Measurements from ENCODE around the gene RGS14.

Gene RGS14

DNA sequence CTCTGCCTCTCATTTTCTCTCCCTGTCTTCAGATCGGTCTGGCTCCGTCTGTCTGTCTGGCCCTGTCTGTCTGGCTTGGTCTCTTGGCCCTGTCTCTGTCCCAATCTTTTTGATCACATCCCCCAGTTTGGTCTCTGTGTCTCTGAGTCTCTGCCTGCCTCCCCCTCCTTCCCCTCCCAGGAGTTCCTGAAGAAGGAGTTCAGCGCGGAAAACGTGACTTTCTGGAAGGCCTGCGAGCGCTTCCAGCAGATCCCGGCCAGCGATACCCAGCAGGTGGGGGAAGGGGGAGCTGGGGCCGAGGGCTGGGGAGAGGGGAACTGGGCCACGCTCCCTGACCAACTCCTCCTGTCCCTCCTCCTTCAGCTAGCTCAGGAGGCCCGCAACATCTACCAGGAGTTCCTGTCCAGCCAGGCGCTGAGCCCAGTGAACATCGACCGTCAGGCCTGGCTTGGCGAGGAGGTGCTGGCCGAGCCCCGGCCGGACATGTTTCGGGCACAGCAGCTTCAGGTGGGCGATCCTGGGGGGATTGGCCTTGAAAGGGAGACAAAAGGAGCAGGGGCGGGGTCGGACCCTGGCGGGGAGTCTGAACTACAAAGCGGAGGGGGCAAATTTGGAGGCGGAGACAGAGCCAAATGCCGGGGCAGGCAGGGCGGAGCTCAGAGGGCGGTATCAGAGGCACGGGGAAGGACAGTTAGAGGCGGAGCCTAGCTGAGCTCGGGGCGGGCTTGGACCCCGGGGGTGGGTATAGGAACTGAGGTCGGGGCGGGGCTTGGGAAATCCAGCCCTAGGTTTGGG lies 9.0 kb downstream of the RGS14 start:
- peak overlapping the region in 3 of 11 experiments; percentile 15 to 41 (median 15); a peak in 2 of 22 replicates for H3K9ac ChIP-seq
- no peak overlapping the region for H3K27ac ChIP-seq

DNA sequence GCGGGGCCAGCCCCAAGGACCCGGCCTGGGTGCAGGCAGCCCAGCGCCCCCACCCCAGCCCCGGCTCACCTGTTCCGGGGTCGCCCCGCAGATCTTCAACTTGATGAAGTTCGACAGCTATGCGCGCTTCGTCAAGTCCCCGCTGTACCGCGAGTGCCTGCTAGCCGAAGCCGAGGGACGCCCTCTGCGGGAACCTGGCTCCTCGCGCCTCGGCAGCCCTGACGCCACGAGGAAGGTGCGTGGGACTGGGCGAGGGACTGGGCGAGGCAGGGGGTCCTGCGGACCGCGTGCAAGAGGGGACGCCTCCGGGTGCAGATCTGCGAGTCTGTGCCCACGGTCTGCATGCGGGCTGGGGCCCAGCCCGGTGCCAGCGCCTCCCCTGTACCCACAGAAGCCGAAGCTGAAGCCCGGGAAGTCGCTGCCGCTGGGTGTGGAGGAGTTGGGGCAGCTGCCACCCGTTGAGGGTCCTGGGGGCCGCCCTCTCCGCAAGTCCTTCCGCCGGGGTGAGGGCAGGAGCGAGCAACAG lies 9.7 kb downstream of the RGS14 start:
- Histone ChIP-seq H3K27me3 (no peaks in the 10 kb centered on the region), H3K4me1 (peaks cover 50 to 78% (median 63%) of the 10 kb centered on the region in 10 experiments), H3K4me3 (no peak overlapping the region), H3K9ac (no peak overlapping the region), H3K36me3 (peaks cover 5 to 24% (median 15%) of the 10 kb centered on the region in 11 experiments; a peak in 18 of 22 replicates), H3K9me3 (replicated peaks in 1 of 11) (no peaks in the 10 kb centered on the region), H4K20me1 (peaks cover 0 to 63% (median 7%) of the 10 kb centered on the region in 11 experiments; a peak in 11 of 22 replicates), H3K27ac (no peak overlapping the region), H3K4me2 (no peak overlapping the region)
- no peak for TF ChIP-seq Cebpa-rat (IDR thresholded peaks at IDR 0.05)

More for the DNA sequence above, 9.0 kb downstream of the RGS14 start:
- Histone ChIP-seq H4K20me1 (peaks cover 0 to 70% (median 7%) of the 10 kb centered on the region in 11 experiments; a peak in 11 of 22 replicates), H3K4me3 (no peak overlapping the region), H3K36me3 (peaks cover 5 to 24% (median 15%) of the 10 kb centered on the region in 11 experiments; a peak in 17 of 22 replicates), H3K4me2 (peak overlapping the region in 5 of 11 experiments; percentile 23 to 73 (median 33); a peak in 6 of 22 replicates), H3K27me3 (no peaks in the 10 kb centered on the region), H3K9me3 (replicated peaks in 1 of 11) (no peaks in the 10 kb centered on the region), H3K4me1 (peaks cover 50 to 78% (median 63%) of the 10 kb centered on the region in 10 experiments)
- no peak for TF ChIP-seq Cebpa-rat (IDR thresholded peaks at IDR 0.05)

DNA sequence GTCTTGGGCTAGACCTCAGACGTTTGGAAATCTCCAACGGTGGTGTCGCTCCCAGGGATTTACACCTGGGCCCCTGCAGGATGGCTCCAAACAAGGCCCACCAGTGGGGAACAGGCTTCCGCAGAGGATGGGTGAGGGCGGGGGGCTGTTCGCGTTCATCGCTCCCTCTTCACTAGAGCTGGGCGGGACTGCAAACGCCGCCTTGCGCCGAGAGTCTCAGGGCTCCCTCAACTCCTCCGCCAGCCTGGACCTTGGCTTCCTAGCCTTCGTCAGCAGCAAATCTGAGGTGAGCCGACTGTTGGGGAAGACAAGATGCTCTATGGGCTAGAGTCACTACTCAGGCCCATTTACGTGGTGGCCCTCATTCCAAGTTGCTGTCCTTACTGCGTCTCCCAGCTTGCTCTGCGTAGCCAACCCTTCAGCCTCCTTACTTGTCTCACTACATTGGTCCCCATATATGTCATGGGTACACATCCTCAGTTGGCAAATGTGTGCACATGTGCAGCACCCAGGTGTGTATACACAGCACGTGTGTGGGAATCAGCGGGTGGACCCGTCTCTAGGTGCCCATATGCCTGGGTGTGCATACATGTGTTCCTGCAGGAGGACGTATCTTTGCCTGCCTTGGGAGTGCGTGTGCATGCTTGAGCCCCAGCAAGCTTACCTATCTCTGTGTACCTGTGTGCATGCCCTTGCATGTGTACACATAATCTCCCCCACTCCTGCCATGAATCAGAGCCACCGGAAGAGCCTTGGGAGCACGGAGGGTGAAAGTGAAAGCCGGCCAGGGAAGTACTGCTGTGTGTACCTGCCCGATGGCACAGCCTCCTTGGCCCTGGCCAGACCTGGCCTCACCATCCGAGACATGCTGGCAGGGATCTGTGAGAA lies 10.5 kb downstream of the RGS14 start:
- H4K20me1 ChIP-seq = peaks cover 0 to 55% (median 6%) of the 10 kb centered on the region in 11 experiments; a peak in 11 of 22 replicates
- H3K36me3 ChIP-seq = peaks cover 5 to 25% (median 15%) of the 10 kb centered on the region in 11 experiments; a peak in 18 of 22 replicates
- no peak for TF ChIP-seq Cebpa-rat (IDR thresholded peaks at IDR 0.05)
- H3K4me1 ChIP-seq = peaks cover 50 to 78% (median 63%) of the 10 kb centered on the region in 10 experiments
- H3K4me3 ChIP-seq = no peak overlapping the region
- no peak overlapping the region for H3K27ac ChIP-seq
- no peak overlapping the region for H3K9ac ChIP-seq
- no peaks in the 10 kb centered on the region for H3K27me3 ChIP-seq
- H3K9me3 ChIP-seq (replicated peaks in 1 of 11) = no peaks in the 10 kb centered on the region
- H3K4me2 ChIP-seq = no peak overlapping the region

DNA sequence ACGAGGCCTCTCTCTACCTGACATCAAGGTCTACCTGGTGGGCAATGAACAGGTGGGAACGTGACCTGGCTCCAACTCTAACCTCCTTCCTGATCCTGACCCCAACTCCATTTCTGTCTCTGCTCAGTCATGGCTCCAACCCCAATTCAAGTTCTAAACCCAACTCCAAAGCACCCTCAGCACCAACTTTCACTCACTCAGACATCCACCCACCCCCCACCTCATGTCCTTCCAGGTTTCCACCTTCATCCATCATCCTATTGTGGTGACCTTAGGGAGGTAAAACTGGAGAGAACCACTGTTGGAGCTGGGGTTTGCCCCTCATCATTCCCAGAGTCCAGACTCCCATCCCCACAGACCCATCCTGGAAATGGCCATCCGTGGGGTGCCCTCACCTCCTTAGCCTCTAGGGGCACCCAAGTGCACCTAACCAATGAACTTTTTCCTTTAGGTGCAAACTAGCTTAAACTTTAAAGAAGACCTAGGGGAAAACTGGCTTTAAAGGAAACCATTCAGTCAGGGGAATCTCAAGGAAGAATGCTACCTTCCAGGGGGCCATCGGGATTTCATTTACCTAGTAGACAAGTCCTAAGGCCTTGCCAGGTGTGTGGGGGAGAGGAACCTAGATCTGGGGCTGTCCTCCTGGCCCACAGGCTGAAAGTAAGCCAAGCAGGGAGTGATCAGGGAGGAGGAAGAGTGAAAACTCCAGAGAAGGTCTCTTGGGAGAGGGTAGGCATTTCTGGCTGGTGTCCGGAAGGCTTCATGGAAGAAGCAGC lies 11.3 kb downstream of the RGS14 start:
- peak overlapping the region in 5 of 11 experiments; percentile 4 to 49 (median 31); a peak in 7 of 22 replicates for H3K9ac ChIP-seq
- peak overlapping the region in 4 of 11 experiments; percentile 2 to 52 (median 28); a peak in 3 of 22 replicates for H3K27ac ChIP-seq
- peaks cover 44 to 78% (median 55%) of the 10 kb centered on the region in 10 experiments for H3K4me1 ChIP-seq
- no peaks in the 10 kb centered on the region for H3K27me3 ChIP-seq
- peaks cover 5 to 34% (median 15%) of the 10 kb centered on the region in 11 experiments; a peak in 18 of 22 replicates for H3K36me3 ChIP-seq
- TF ChIP-seq Cebpa-rat (IDR thresholded peaks at IDR 0.05) = no peak
- H3K9me3 ChIP-seq (replicated peaks in 1 of 11) = no peaks in the 10 kb centered on the region
- H3K4me2 ChIP-seq = peak overlapping the region; percentile 21 to 99 (median 64); a peak in 21 of 22 replicates
- no peak overlapping the region for H3K4me3 ChIP-seq
- H4K20me1 ChIP-seq = peaks cover 0 to 52% (median 4%) of the 10 kb centered on the region in 11 experiments; a peak in 10 of 22 replicates

DNA sequence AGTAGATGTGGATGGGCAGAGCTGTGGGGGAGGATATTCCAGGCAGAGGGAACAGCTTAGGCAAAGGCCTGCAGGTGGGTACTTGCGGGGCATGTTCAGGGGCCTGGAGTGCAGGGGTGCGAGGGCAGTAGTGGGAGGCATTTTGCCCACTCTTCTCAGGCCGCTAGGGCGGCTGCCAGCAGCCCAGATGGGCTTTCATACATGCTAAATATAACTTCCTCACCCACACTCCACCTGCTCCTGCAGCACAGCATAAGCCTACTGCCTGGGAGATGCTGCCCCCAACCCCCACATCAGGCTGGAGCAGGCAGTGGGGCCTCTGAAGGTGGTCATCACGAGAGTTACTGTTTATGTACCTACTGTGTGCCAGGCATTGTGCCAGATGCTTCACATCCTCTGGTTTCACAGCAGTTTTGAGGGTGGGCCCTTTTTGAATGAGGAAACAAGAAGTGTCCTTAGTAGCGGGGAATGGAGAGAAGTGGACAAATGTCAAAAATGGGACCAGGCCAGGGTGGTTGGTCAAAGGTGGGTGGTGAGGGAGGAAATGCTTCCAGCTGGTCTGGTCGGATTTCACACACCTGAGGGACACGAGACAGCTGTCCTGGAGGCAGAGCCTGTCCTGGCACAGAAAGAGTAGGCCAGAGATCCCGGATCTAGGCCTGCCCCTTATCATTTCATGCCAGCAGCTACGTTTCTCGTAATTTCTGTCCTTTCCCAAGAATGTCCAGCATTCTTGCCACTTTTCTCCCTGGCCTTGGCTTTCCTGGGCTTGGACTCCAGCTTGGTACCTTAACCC lies 12.1 kb downstream of the RGS14 start:
- Histone ChIP-seq H3K4me1 (peaks cover 42 to 70% (median 50%) of the 10 kb centered on the region in 10 experiments), H3K27ac (peak overlapping the region in 6 of 11 experiments; percentile 0 to 52 (median 17); a peak in 7 of 22 replicates), H3K9me3 (replicated peaks in 1 of 11) (no peaks in the 10 kb centered on the region), H3K27me3 (no peaks in the 10 kb centered on the region), H4K20me1 (peaks cover 0 to 44% (median 0%) of the 10 kb centered on the region in 11 experiments; a peak in 9 of 22 replicates), H3K36me3 (peaks cover 5 to 35% (median 15%) of the 10 kb centered on the region in 11 experiments; a peak in 18 of 22 replicates), H3K4me2 (peak overlapping the region; percentile 21 to 99 (median 64)), H3K9ac (peak overlapping the region in 5 of 11 experiments; percentile 4 to 49 (median 31); a peak in 8 of 22 replicates), H3K4me3 (no peak overlapping the region)
- no peak for TF ChIP-seq Cebpa-rat (IDR thresholded peaks at IDR 0.05)

GRCh38 chr5:177370488-177371119 lies 12.9 kb downstream of the RGS14 start:
- H3K9me3 ChIP-seq (replicated peaks in 1 of 11) = no peaks in the 10 kb centered on the region
- H4K20me1 ChIP-seq = peaks cover 0 to 40% (median 0%) of the 10 kb centered on the region in 11 experiments; a peak in 9 of 22 replicates
- peak overlapping the region; percentile 91 to 100 (median 98) for H3K4me2 ChIP-seq
- peak overlapping the region; percentile 60 to 70 (median 64) for H3K4me3 ChIP-seq
- no peak for TF ChIP-seq Cebpa-rat (IDR thresholded peaks at IDR 0.05)
- no peaks in the 10 kb centered on the region for H3K27me3 ChIP-seq
- peak overlapping the region in 10 of 11 experiments; percentile 60 to 76 (median 72); a peak in 14 of 22 replicates for H3K27ac ChIP-seq
- H3K36me3 ChIP-seq = peaks cover 5 to 35% (median 15%) of the 10 kb centered on the region in 11 experiments; a peak in 18 of 22 replicates
- peaks cover 44 to 69% (median 53%) of the 10 kb centered on the region in 10 experiments for H3K4me1 ChIP-seq
- peak overlapping the region in 10 of 11 experiments; percentile 69 to 83 (median 80); a peak in 18 of 22 replicates for H3K9ac ChIP-seq

Data from BLaER1 treated with 17β-estradiol and CSF1 and Interleukin-3, amounts not matched to agents 10 nM and 100 nM (cell line).